Psoas muscle (tissue), 8 donors: ENCODE measurements around the gene TMEFF2. TPM values are rescaled to one million over a fixed set of nuclear protein-coding genes. Genes with fewer than 3 reads are reported as not detected.

Experiments
- ATAC-seq, 4 donors: fragments of 200-7000 bp; cut with Tn5 transposase; one replicate each; pipeline ENCODE4 v1.9.1; 2020; ENCODE audit warnings: moderate library complexity in 3 of 4, mild to moderate bottlenecking in 2 of 4
- DNase-seq, 2 donors: peaks; one replicate each; pipeline ENCODE4 v3.0.0-alpha.2; 2020
- H3K27ac ChIP-seq: fragments of 200-600 bp; one replicate; pipeline ENCODE4 v1.8.0; 2022
- H3K27me3 ChIP-seq, 3 donors: fragments of 200-600 bp in 1 of 3; one replicate each; pipeline versions ENCODE4 v1.6.1 to v1.8.0; 2013 to 2022; ENCODE audit warnings: low read length in 2 of 3, mild to moderate bottlenecking in 2 of 3, moderate library complexity in 1 of 3; ENCODE audit not compliant: insufficient read depth in 3 of 3
- H3K36me3 ChIP-seq, 2 donors: fragments of 200-600 bp in 1 of 2; one replicate each; pipeline versions ENCODE4 v1.6.1 to v1.8.0; 2013 to 2022; ENCODE audit warnings: low read depth in 1 of 2, mild to moderate bottlenecking in 1 of 2, moderate library complexity in 1 of 2; ENCODE audit not compliant: insufficient read depth in 1 of 2
- H3K4me1 ChIP-seq: fragments of 200-600 bp; one replicate; pipeline ENCODE4 v1.8.0; 2022
- H3K4me3 ChIP-seq: fragments of 200-600 bp; one replicate; pipeline ENCODE4 v1.8.0; 2022; ENCODE audit warnings: mild to moderate bottlenecking
- H3K9me3 ChIP-seq: fragments of 200-600 bp; one replicate; pipeline ENCODE4 v1.8.0; 2022
- WGBS, 3 donors: extraction: QIAGEN DNeasy Blood & Tissue Kit; methylation state at CpG; one replicate each; pipeline versions ENCODE4 v1.1.6 to v1.1.7; 2013; 5-methylcytosine and 5-hydroxymethylcytosine counted together
- intact Hi-C, 2 donors: fragments of 100-400 bp; cut with DNase I; formaldehyde crosslinking; loops; one replicate each; pipeline versions ENCODE4 v1.11.0 to v1.14.2; 2022
- polyA plus RNA-seq, 3 donors: library from polyadenylated mRNA; stranded (reverse); fragments of 200-250 nt; gene quantifications; one replicate each; pipeline ENCODE4 v1.2.3, GENCODE V29; 2013
- total RNA-seq, 4 donors: library from RNA; stranded (reverse); fragmentation: NEBNext Ultra II Directional in 2 of 4; extraction: Animal tissue kit (Norgen Biotek cat#: 25700) in 2 of 4; gene quantifications; one replicate each; pipeline versions ENCODE4 v1.2.1 to v1.2.4, GENCODE V29; 2021 to 2023
- TF ChIP-seq, protein P1 (sequence below): fragments of 200-600 bp; IDR thresholded peaks from one replicate; pipeline ENCODE4 v1.8.0; 2022; ENCODE audit warnings: antibody characterized with exemption
- donor health status: healthy with polysubstance abuse.
- donor health status: DM: no; HTN: no; CAD: no; lungs with moderate emphysema.
- donor health status: Bipolar disorder and iron deficiency.
- donor health status: healthy.
- donor health status: DM: yes; HTN: yes; CAD: no.
- donor health status: DM: no; HTN: no; CAD: no.
- donor health status: DM: no; HTN: no; CAD: no.
- donor health status: DM: yes; HTN: yes; CAD: no.

TMEFF2 gene
- total and polyA plus RNA-seq, 7 donors, result 0.07 to 0.47 (median 0.16) TPM; not detected in 4

DNA sequence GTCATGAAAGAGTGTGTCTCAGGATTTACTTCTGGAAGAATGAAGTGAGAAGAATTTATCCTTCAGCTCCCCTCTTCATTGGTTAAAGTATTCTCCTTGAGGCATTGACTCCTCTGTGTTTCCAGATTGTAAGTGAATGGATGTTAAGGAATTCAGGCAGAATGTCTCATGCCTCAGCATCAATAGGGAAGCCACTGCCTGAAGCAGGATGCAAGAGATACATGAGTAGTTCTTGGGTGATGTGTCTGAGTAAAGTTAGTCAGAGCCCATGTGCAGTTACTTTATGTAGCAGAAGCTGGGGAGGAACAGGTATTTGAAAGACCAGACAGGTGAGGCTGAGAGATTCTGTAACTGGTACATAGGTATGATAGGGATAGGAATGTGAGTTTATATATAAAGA is 34.0 kb upstream of the TMEFF2 start:
- no peak for DNase-seq
- Histone ChIP-seq H3K4me1 (no peaks in the 10 kb centered on the region), H3K27ac (no peak overlapping the region), H3K4me3 (no peak overlapping the region), H3K27me3 (no peaks in the 10 kb centered on the region), H3K9me3 (no peaks in the 10 kb centered on the region), H3K36me3 (no peaks in the 10 kb centered on the region)
- intact Hi-C loops, result no loop called here
- TF ChIP-seq, protein P1, sequence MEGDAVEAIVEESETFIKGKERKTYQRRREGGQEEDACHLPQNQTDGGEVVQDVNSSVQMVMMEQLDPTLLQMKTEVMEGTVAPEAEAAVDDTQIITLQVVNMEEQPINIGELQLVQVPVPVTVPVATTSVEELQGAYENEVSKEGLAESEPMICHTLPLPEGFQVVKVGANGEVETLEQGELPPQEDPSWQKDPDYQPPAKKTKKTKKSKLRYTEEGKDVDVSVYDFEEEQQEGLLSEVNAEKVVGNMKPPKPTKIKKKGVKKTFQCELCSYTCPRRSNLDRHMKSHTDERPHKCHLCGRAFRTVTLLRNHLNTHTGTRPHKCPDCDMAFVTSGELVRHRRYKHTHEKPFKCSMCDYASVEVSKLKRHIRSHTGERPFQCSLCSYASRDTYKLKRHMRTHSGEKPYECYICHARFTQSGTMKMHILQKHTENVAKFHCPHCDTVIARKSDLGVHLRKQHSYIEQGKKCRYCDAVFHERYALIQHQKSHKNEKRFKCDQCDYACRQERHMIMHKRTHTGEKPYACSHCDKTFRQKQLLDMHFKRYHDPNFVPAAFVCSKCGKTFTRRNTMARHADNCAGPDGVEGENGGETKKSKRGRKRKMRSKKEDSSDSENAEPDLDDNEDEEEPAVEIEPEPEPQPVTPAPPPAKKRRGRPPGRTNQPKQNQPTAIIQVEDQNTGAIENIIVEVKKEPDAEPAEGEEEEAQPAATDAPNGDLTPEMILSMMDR, result no peak
- no peak for ATAC-seq

DNA sequence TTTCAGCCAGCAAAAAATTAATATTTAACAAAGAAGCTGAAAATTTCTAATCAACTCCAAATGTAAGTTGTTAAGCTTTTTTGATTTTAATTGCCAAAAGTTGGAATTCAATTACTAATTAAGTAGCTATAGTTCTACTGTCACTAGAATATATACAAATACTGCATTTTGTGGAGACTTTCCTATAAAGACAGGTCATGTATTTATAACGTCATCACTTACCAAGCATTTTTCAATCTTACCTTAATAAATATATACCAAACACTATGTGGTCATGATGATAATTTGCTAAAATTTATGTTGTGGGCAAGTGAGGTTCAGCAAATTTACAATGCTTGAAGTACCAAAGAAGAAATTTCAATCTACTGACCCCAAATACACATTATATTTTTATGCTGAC is 24.2 kb upstream of the TMEFF2 start:
- Histone ChIP-seq H3K36me3 (no peaks in the 10 kb centered on the region), H3K27ac (no peak overlapping the region), H3K27me3 (no peaks in the 10 kb centered on the region), H3K4me1 (no peaks in the 10 kb centered on the region), H3K4me3 (no peak overlapping the region), H3K9me3 (no peaks in the 10 kb centered on the region)
- 88 to 95% (median 95%) methylated on average over 1 of the region's 1 CpG for WGBS, 3 donors
- TF ChIP-seq, protein P1, result no peak
- intact Hi-C loops, result no loop called here
- DNase-seq (no peak), ATAC-seq (no peak)

DNA sequence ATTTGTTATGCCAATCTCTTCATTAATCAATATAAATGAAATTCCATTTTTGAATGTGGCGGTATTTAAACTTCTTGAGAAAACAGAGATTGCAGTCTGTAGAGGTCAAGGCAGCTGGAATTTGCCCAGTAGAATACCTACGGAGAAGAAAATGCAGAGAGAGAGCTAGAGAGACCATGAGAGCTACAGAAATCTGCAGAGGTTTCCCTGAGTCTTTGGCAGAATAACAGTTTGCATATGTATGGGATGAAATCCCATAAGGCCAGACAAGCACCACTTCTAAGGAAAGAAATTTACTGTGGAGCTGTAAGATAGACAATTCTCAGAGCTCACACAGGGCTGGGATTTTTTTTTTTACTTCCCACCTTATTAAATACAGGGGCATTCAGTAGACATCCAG is 23.6 kb upstream of the TMEFF2 start:
- DNase-seq, result no peak
- Histone ChIP-seq H3K36me3 (no peaks in the 10 kb centered on the region), H3K9me3 (no peaks in the 10 kb centered on the region), H3K27me3 (no peaks in the 10 kb centered on the region), H3K4me3 (no peak overlapping the region), H3K4me1 (no peaks in the 10 kb centered on the region), H3K27ac (no peak overlapping the region)
- ATAC-seq, result no peak
- intact Hi-C loops, result no loop called here
- WGBS, 3 donors, result 84 to 91% (median 89%) methylated on average over 2 of the region's 2 CpGs
- TF ChIP-seq, protein P1, result no peak

DNA sequence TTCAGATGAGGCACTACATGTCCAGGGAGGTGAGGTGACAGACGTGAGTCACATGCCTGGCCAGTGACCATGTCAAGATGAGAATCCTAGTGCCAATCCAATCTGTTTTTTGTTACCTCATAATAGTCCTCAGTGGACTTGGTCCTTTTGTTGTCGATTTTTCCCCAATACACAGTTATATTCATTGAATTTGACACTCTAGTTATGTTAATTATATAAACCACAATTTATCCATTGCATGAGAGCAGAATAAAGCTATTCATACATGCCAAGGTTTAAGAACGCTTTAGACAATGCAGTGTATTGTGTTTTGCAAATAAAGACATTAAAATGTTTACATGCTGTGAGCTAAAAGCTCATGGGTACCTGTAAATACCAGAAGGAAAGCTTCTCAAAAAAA is 21.6 kb upstream of the TMEFF2 start:
- intact Hi-C loops, result no loop called here
- Histone ChIP-seq H3K4me1 (no peaks in the 10 kb centered on the region), H3K4me3 (no peak overlapping the region), H3K27ac (no peak overlapping the region), H3K36me3 (no peaks in the 10 kb centered on the region), H3K9me3 (no peaks in the 10 kb centered on the region), H3K27me3 (no peaks in the 10 kb centered on the region)
- DNase-seq (no peak), ATAC-seq (no peak)
- TF ChIP-seq, protein P1, result no peak
- WGBS, 3 donors, result 50 to 68% (median 58%) methylated on average over 3 of the region's 3 CpGs

DNA sequence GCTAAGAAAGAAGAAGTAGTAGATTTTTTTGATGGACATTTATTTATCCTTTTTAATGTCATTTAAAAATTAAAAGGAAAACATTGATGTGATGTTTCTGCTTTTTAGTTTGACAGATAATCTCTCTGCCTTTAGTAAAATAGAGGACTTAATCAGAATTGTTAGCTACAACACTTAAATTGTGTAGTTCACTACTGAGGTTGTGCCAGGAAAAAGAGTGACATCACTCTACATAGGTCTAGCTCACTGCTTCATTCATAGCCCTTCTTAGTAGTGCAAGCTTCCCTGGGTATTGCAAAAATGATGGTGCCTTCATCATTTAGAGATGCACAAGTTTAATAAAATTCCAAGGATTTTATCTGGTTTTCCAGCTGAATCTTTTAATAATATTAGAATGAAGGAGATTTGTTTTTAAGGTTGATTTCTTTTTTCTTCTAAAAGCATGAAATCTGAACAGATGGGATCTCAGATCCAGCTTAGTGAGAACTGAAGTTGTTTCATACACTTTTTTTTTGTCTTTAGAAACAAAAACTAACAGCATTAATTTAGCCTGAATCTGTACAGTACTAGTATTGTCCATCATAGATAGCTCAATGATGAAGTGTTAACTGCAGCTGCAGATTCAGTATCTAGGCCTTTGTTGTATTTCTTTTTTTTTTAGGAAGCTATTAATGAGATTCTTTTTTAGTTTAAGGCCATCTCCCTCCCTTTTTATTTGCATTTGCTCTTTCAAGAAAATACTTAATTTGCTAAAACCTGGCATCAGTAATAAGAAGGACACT is 20.6 kb upstream of the TMEFF2 start:
- Histone ChIP-seq H3K4me1 (no peaks in the 10 kb centered on the region), H3K36me3 (no peaks in the 10 kb centered on the region), H3K27ac (no peak overlapping the region), H3K9me3 (no peaks in the 10 kb centered on the region), H3K27me3 (no peaks in the 10 kb centered on the region), H3K4me3 (no peak overlapping the region)
- DNase-seq (no peak), ATAC-seq (no peak)
- intact Hi-C loops, result no loop called here
- TF ChIP-seq, protein P1, result no peak
